ENCODE results near the gene LPO. TPM values are rescaled to one million over a fixed set of nuclear protein-coding genes. Genes with fewer than 3 reads are reported as not detected.
A peak's percentile ranks its signal among the peaks of the same experiment; 100 is the strongest.

Gene LPO
- total and polyA plus RNA-seq, 10 of the 15 experiments (the other 5 are each of a cell fraction or from before 2014, with no cell fraction given): 0.03 to 0.11 (median 0.06) TPM; not detected in 7

GRCh38 chr17:58219007-58219788 lies 19.2 kb upstream of the LPO start, which contains the start of gene MKS1 (continued):
- TF ChIP-seq, protein P1, sequence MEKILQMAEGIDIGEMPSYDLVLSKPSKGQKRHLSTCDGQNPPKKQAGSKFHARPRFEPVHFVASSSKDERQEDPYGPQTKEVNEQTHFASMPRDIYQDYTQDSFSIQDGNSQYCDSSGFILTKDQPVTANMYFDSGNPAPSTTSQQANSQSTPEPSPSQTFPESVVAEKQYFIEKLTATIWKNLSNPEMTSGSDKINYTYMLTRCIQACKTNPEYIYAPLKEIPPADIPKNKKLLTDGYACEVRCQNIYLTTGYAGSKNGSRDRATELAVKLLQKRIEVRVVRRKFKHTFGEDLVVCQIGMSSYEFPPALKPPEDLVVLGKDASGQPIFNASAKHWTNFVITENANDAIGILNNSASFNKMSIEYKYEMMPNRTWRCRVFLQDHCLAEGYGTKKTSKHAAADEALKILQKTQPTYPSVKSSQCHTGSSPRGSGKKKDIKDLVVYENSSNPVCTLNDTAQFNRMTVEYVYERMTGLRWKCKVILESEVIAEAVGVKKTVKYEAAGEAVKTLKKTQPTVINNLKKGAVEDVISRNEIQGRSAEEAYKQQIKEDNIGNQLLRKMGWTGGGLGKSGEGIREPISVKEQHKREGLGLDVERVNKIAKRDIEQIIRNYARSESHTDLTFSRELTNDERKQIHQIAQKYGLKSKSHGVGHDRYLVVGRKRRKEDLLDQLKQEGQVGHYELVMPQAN (conservative IDR thresholded peaks at IDR 0.05): peak; percentile 62; the same call in 1 of the 2 replicates
- TF ChIP-seq IKZF1 (conservative IDR thresholded peaks at IDR 0.05): peak; percentile 91
- TF ChIP-seq, protein P2, sequence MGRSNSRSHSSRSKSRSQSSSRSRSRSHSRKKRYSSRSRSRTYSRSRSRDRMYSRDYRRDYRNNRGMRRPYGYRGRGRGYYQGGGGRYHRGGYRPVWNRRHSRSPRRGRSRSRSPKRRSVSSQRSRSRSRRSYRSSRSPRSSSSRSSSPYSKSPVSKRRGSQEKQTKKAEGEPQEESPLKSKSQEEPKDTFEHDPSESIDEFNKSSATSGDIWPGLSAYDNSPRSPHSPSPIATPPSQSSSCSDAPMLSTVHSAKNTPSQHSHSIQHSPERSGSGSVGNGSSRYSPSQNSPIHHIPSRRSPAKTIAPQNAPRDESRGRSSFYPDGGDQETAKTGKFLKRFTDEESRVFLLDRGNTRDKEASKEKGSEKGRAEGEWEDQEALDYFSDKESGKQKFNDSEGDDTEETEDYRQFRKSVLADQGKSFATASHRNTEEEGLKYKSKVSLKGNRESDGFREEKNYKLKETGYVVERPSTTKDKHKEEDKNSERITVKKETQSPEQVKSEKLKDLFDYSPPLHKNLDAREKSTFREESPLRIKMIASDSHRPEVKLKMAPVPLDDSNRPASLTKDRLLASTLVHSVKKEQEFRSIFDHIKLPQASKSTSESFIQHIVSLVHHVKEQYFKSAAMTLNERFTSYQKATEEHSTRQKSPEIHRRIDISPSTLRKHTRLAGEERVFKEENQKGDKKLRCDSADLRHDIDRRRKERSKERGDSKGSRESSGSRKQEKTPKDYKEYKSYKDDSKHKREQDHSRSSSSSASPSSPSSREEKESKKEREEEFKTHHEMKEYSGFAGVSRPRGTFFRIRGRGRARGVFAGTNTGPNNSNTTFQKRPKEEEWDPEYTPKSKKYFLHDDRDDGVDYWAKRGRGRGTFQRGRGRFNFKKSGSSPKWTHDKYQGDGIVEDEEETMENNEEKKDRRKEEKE (IDR thresholded peaks at IDR 0.05): no peak
- TF ChIP-seq RB1 (IDR thresholded peaks at IDR 0.05; ENCODE audit: borderline replicate concordance): 0 out of 2 replicates have a peak, but pooled peaks have one; percentile 65
- TF ChIP-seq RFX5 (IDR thresholded peaks at IDR 0.05; ENCODE audit: low read depth, low read length): peak; percentile 36
- TF ChIP-seq HSF1 (IDR thresholded peaks at IDR 0.05; ENCODE audit: low read depth, low read length): no peak
- 0 out of 2 replicates have a peak, but pooled peaks have one; percentile 56 for TF ChIP-seq RCOR1 (conservative IDR thresholded peaks at IDR 0.05; ENCODE audit: low read depth, low read length)
- TF ChIP-seq REST (IDR thresholded peaks at IDR 0.05; ENCODE audit: low read depth, low read length): 0 out of 2 replicates have a peak, but pooled peaks have one; percentile 15
- TF ChIP-seq NR2C1 (IDR thresholded peaks at IDR 0.05): no peak
- no peak for TF ChIP-seq TCF7 (IDR thresholded peaks at IDR 0.05; ENCODE audit: borderline replicate concordance)
- TF ChIP-seq BACH1 (IDR thresholded peaks at IDR 0.05; ENCODE audit: borderline replicate concordance): peak; percentile 45; the same call in 1 of the 2 replicates
- TF ChIP-seq SMAD5 (IDR thresholded peaks at IDR 0.05; ENCODE audit: low read depth): peak; percentile 83
- TF ChIP-seq, protein P3, sequence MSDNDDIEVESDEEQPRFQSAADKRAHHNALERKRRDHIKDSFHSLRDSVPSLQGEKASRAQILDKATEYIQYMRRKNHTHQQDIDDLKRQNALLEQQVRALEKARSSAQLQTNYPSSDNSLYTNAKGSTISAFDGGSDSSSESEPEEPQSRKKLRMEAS (IDR thresholded peaks at IDR 0.05; ENCODE audit: low read depth, low read length): peak; percentile 82
- no peak for TF ChIP-seq SMAD1 (IDR thresholded peaks at IDR 0.05; ENCODE audit: low read depth, partially characterized antibody)
- peak; percentile 92 for TF ChIP-seq MXI1 (IDR thresholded peaks at IDR 0.05; ENCODE audit: low read depth, low read length)
- no peak for TF ChIP-seq MTA3 (IDR thresholded peaks at IDR 0.05; ENCODE audit: borderline replicate concordance, low read length)
- peak; percentile 66 for TF ChIP-seq GABPA (IDR thresholded peaks at IDR 0.05; ENCODE audit: low read depth)
- TF ChIP-seq FOXM1 (IDR thresholded peaks at IDR 0.05; ENCODE audit: low read depth, low read length): no peak
- TF ChIP-seq NRF1 (conservative IDR thresholded peaks at IDR 0.05; ENCODE audit: low read depth, low read length): peak; percentile 60
- peak; percentile 96 for TF ChIP-seq CREB1 (IDR thresholded peaks at IDR 0.05; ENCODE audit: low read depth)

Measured in GM12878 (cell line).